HG03097 (cell line): ENCODE data around the gene LMF2.
A peak's percentile ranks its signal among the peaks of the same experiment; 100 is the strongest.

Experiments used
- ATAC-seq: cut with Tn5 transposase; IDR thresholded peaks from one replicate; pipeline ENCODE4 v1.9.1; 2021; ENCODE audit not compliant: unreplicated experiment, low FRiP score

The LMF2 gene

DNA sequence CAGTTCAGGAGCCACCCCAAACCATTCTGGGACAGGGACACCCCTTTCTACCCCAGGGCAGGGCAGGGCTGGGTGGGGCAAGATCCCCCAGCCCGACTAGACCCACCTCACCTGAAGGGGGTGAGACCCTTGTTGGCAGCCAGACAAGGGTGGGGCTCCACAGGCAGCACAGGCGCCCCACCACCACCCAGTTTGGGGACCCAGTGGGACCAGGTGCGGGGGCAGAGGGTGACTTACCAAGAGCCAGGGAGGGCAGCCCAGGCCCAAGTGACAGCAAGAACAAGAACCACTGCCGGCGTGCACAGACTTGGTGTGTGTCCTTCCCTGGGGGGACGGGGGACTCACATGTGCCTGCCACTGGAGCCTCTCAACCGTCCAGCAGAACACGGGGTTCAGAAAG is 23.9 kb downstream of the LMF2 start:
- no peak for ATAC-seq

DNA sequence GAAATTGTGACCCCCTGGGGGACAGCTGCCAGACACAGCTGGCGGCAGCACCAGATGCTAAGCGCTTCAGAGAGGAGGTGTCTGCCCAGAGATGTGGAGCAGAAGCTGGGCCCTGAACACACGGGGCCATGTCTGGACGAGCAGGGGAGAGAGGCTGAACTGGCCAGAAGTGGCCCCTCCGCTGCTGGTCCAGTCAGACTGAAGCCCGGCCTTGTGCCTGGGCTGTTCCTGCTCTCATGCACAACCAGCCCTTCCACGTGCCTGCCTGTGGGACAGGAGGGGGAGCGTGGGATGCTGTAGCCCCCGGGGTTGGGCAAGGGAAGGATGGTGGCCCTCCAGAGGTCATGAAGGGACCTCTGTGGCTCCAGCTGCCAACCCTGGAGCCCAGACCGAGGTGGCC is 24.4 kb downstream of the LMF2 start:
- no peak for ATAC-seq

DNA sequence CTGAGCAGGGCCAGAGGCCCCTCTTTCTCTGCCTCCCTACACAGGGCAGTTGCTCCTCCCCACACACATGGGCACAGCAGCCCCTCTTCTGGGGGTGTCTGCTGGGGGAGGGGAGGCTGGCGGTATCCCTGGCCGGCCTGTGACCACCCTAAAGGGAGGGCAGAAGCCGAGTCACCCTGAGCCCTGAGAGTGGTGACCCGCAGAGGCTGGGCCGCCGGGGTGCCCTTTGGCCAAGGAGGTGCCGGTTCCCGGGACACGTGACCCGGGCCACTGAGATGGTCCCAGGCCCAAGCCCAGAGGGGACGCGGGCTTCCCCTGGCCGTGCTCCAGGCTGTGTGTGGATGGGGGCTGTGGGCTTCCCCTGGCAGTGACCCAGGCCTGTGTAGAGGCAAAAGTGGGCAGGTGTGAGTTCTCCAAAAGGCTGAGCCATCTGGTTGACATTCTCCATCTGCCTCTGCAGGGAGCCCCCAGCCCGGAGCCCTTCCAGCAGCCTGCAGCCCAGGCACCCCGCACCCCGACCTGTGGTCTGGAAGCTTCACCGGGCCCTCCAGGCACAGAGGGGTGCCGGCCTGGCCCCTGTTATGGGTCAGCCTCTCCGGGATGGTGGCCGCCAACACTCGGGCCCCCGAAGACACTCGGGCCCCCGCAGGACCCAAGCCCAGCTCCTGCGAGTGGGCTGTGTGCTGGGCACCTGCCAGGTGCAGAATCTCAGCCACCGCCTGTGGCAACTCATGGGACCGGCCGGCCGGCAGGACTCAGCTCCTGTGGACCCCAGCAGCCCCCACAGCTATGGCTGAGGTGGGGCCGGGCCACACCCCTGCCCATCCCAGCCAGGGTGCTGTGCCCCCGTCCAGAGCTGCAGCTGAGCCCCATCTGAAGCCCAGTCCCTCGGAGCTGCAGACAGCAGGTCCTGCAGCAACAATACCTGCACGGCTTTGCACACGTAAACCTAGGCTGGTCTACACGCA is 25.1 kb downstream of the LMF2 start:
- ATAC-seq: no peak

DNA sequence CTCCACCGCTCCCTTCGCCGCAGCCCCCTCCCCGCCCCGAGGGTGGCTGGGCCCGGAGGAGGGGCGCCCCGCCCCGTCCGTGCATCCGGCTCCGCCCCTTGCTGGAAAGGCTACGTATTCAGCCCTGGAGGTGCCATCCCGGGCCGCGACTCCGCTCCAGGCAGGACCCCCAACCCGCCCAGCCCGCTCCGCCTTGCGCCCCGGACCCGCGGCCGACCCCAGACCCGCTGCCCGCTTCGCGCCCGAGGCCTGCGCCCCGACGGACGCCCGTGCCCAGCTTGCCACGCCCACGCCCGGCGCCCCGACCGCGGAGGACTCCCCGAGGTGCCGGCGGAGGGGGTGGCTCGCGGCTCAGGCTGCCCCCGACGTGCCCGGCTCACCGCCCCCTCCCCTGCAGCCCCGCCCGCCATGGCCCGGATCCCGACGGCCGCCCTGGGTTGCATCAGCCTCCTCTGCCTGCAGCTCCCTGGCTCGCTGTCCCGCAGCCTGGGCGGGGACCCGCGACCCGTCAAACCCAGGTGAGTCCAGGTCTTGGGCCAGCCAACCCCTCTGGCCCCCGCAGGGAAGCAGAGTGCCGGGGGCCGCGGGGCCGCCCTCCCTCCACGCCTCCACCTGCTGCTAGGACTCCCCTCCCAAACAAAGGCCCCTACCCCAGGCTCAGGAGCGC is 25.9 kb downstream of the LMF2 start, which contains the start of gene ADM2:
Gene ADM2 (plus strand): TSS at position 104 of the 667 bp plus-strand sequence. CDS start 305 bp downstream, at position 409.
- no peak for ATAC-seq

DNA sequence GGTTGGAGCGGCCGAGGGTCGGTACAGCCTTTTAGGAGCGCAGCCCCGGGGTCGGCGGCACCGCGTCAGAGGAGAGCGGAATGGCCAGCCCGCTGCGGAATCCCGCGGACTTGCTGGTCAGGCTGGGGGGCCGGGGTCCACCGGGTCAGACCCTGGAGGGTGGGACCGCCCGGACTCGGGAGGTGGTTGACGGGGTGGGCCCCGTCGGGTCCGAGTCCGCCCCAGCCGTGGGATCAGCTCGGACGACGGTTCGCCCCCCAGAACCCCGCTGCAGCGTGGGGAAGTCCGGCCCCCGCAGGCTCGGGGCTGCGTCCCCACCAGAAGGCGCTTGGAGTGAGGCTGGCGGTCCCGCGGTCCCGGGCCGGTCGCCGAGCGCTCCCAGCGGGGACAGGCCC is 26.5 kb downstream of the LMF2 start:
- ATAC-seq: no peak

DNA sequence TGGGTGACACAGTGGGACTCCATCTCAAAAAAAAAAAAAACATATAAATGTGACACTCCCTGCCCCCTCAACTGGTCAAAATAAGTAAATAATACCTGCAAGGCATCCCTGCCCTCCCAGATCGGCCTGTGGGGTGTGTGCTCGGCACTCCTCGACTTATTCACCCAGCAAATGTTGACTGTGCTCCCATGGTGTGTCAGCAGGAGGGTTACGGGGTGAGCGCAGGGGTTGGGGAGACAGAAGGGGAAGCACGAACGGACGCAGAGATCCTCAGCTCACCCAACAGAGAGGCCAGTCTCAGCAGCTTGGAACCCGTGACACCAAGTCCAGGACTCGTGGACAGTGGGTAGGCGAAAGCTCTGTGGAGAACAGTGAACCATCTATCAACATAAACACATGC is 27.8 kb downstream of the LMF2 start:
- ATAC-seq: no peak

DNA sequence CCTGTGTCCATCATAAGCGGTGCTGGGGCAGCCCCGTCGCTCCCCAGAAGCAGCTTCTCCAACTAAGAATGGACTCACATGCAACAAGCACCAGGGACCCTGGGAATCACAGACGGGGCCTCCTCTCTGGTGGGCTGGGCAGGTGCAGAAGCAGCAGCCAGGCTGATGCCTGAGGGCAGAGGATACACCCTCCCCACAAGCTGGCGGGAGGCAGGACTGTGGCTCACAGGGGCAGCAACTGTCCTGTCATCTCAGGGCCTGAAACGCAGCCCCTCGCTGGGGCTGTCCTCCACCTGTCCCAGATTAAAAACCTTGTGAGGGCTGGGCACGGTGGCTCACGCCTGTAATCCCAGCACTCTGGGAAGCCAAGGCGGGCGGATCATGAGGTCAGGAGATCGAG is 29.6 kb downstream of the LMF2 start:
- ATAC-seq: no peak

DNA sequence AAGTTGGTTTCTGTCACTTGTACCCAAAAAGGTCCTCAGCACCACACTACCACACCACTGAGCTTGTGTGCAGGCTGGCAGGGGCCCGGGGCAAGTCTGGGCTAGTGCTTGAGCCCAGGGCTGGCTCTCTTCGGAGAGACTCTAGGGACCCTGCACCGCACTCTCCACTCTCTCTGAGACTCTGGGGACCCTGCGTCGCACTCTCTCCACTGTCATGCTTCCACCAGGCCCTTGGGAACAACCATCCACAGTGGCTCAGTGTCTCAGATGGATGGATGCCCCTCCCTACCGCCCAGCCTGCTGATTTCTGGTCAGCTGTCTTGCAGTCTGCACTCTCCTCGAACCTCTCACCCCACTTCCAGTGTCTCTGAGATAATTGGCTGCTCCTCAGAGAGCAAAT is 30.6 kb downstream of the LMF2 start:
- ATAC-seq: no peak

DNA sequence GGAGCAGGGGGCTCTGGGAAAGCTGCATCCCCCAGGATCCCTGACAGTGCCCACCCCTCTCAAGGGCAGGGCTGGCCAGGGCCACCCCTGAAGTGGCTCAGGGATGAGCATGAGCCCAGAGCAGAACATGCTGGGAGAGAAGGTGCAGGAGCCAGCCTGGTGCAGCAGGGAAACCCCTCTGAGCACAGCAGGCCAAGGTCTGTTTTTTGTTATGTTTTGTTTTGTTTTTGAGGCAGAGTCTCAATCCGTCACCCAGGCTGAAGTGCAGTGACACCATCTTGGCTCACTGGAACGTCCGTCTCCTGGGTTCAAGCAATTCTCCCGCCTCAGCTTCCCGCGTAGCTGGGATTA is 31.9 kb downstream of the LMF2 start:
- no peak for ATAC-seq

DNA sequence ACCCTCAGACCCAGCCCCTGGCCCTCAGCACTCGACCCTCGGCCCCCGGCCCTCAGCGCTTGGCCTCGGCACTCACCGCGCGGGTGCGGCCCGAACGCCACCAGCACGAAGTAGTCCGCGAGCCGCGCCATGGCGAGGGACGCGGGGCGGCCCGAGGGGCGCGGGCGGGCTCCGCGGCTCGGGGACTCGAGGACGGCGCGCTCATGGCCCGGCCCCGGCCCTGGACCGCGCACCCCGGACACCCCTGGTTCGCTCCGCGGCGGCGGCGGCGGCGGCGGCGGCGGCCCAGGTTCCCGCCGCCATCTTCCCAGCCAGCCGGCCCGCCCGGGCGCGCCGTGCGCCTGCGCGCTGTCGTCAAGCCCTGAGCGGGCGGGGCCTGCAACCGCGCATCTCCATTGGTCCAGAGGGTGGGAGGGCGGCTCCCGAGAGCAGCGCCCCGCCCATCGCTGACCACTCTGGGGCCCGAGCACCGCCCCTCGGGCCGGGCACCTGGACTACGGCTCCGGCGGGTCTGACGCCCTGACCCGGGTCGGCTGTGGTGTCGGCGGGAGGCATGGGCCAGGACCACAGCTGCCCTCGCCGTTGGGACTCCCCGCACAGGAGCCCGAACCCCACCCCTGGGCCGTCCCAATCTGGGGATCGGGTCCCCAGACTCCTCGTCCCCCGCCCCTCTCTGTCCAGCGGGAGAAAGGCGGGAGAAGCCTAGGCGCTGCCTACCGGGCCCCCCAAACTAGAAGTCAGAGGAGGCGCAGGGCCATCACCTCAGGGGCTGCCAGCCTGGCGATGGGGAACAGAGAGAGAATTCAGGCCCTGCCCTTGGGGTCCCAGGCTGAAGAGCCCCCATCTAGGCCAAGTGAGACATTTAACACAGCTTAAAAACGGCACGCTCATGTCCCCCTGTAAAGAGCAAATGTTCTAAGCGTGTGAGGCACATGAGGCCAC is 32.5 kb downstream of the LMF2 start, which contains the start of gene SBF1:
Gene SBF1 (minus strand): TSS at position 326 of the 942 bp plus-strand sequence. CDS start 195 bp downstream, at position 131.
- ATAC-seq: peak; percentile 70

DNA sequence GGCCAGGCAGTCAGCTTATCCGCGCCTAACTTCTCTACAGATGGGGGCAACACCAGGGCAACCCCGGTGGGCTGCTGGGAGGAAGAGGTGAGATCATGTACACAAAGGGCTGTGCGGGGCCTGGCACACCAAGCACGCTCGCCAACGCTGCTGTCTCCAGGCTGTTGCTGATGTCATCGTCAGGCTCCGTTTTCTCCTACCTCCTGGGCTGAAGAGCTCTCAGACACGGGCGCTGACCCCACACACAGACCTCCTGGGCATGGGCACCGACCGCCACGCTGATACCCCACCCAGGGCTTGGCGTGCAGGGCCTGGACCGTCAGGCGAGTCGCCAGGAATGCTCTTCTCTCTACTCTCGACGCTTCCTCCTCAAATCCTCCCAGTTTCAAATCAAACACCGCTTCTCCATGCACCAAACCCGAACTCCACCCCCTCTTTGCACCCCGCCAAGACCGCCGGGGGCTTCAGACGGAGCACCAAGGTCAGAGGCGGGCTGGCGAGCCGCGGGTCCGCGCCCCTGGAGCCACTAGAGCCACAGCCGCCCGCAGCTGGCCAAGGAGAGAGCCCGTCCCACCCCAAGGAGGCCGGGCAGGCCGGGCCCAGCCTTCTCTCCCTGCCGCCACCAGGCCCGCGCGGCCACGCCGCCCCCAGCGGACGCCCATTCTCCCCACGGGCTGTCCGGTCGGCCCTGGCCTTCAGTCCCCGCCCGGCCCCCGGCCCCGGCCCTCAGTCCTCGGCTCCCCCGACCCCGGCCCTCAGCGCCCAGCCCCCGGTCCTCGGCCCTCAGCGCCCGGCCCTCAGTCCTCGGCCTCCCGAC is 33.4 kb downstream of the LMF2 start:
- no peak for ATAC-seq

DNA sequence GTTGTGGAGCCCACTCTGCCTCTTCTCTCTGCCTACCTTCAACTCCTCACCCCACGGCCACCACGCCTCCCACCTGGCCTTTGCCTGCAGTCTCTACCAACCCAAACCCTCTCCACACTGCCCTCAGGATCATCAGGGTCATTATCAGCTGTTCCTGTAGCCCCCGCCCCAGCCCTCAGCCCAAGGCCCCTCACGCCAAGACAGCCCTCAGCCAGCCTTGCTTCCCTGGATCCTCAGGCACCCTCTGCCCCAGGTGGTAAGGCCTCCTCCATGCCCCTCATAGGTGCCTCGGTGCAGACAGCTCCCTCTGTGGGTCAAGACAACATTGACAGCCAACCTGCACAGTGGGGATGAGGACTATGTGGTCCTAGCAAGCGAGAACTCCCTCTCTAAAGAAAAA is 34.4 kb downstream of the LMF2 start:
- ATAC-seq: no peak

DNA sequence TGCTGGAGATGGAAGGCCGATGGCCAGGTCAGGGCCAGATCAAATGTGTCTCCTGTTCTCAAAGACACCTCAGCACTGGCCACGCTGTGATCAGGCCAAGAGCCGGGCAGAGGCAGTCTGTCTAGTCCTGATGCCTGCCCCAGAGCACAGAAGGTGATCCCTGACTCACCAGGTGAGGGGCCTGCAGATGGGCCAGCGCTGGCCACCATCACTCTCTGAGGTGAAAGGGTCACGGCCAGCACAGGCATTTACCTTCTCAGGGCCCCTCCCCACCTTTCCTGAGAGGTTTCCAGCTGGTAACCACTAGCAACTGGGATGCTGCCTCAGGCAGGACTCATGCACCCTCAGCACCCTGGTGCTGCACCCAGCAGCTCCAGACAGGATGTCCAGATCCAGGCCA is 35.5 kb downstream of the LMF2 start:
- ATAC-seq: no peak

DNA sequence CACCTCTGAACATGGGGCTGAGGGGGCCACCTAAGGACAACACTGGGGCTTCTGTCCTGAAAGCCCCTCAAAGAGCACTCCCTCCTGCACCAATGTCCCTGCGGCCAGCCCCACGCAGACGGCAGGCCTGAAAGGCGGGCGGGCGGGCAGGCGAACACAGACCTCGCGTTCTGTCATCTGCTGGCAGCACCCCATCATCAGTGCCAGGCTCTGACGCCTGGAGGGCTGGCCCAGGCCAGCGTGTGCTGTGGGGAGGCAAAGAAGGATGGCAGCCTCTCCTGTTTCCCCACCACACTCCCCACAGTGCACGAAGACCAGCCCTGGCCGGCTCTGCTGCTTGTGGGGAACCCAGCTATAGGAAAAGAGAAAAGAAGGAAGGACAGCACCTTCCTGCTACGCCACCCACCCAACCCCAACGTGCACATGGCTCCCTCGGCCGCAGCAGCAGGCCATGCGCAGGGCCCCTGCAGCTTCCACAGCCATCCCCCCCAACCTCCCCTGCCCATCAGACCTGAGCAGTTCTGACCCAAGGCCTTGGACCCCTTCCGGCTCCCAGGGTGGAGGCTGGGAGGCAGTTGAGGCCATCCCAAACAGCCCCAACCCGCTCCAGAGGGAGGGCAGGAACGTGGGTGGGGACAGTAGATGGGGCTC is 36.2 kb downstream of the LMF2 start:
- no peak for ATAC-seq

DNA sequence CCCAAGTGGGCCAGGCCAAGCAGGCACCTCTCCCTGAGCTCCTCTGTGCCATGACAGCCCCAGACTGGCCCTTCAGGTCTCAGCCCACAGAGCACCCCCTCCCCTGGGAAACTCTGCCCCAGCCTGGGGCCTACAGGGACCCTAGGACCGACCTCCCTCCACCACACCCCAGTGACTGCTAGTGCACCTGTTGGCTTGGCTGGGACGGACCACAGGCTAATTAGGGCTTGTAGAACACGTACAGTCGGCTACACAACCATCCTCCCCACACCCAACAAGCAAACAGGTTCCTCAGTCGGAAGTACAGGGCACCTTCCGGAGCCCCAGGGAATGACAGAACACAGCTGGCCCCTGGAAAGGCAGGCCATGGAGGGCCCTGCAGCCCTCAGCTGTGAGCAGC is 37.0 kb downstream of the LMF2 start:
- no peak for ATAC-seq

DNA sequence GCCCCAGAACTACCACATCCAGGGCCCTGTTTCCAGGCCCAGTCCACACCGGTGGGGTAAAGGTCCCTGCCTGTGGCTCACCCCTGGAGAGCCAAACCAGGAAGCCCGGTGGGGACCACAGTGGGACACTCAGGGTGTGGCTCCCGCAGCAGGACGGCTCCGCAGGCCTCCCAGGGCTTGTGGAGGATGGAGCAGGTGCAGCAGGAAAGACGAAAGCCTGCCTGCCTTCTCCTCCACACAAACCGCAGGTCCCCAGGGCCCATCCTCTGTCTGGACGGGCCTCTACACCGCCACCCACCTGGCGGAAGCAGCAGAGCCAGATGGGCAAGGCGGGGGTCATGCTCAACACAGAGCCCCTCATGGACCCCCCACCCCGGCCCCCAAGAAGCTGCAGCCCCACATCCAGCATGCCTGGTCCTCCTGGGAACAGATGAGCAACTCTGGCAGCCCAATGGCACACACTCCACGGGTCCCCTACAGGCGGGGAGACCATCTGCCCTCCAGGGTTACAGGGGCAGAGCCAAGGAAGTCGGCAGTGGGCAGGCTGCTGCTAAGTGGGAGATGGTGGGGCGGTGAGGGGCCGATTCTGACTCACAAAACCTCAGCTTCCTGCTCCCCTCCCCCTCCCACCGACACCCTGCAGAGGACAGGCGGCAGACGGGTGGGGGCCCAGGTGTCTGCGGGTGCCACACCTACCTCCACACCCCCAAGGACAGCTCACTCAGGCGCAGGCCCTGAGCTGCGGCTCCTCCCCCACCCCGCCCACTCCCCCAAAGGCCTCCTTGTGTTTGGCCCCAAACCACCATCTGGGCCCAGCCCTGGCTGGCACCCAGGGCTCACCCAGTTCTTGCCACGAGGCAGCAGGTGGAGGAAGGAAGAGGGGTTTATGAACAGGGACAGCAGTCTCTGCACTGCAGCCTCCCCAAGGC is 37.9 kb downstream of the LMF2 start:
- ATAC-seq: peak; percentile 45

DNA sequence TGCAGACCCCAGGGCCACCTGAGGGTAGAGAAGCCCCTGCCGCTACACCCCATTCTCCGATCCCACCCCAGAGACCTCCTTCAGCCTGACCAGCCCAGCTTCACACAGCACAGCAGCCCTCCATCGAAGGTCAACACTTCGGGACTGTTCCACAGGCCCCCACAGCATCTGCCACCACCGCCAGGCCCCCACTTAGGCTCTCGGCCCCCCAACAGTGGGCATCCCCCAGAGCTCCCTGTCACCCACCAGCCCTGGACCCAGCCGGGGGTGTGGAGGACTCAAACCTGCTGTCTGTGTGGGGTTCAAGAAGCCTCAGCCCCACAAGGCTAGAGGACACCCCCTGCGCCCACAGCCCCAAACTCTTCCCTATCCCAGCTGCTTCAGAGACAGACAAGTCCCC is 38.9 kb downstream of the LMF2 start:
- ATAC-seq: no peak

DNA sequence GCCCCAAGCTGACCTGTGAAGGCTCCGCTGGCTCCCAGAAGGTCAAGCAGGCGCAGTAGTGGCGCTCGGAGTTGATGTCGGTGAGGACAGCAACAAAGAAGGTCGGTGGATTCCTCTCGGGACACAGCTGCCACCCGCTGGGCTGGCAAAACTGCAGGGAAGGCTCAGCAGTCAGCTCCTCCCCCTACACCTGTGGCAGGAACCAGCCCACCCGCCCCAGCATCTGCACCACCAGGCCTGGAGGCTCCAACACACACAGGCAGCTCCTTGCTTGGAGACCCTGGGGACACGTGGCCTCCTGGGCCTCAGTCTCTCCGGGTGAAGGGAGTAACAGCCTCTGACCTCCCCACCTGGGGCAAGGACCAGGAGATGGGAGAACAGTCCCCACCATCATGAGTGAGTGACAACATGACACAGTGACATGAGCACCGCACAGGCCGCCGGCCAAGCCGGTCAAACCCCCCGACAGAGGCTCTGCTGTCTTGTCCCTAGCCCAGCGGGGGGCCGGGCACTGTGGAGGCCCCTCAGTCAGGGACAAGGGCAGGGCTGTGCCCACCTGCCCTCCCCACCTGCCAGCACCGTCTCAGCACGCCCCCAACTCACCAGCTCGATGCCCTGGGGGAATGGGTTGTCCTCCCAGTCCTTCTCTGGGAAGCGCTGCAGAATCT is 39.6 kb downstream of the LMF2 start:
- no peak for ATAC-seq
